Thoracic aorta endothelial cell (primary cell): Measurements from ENCODE around the gene GLT6D1. TPM values are rescaled to one million over a fixed set of nuclear protein-coding genes. Genes with fewer than 3 reads are reported as not detected.

Source experiments
- total RNA-seq: library from RNA; depleted of rRNA; stranded (reverse); fragments of >200 nt; gene quantifications from 2 replicates; pipeline ENCODE4 v1.2.3, GENCODE V29; 2012

GLT6D1 gene, protein sequence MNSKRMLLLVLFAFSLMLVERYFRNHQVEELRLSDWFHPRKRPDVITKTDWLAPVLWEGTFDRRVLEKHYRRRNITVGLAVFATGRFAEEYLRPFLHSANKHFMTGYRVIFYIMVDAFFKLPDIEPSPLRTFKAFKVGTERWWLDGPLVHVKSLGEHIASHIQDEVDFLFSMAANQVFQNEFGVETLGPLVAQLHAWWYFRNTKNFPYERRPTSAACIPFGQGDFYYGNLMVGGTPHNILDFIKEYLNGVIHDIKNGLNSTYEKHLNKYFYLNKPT
- not detected in 2 replicates for total RNA-seq

DNA sequence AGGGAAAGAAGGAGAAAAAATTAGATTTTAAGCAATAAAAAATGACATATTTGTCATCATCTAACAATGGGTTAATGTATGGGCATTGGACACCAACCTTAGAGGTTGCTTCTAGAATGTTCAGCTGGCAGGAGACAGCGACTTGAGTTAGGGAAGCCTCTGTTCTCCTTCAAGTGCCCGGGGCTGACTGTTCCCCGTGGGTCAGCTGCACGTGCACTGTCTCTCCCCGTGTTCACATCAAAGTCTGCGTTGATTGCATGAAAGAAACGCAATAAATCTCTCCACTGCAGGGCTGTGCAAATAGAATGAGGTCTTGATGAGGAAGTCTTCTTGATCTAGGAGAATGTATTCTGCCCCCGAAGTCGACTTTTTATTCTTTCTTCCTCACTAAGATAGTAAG is at the start of gene GLT6D1:
Gene GLT6D1, minus strand, starts transcription at position 345 of the 400 bp plus-strand sequence. CDS start 353 bp downstream, outside the sequence.

DNA sequence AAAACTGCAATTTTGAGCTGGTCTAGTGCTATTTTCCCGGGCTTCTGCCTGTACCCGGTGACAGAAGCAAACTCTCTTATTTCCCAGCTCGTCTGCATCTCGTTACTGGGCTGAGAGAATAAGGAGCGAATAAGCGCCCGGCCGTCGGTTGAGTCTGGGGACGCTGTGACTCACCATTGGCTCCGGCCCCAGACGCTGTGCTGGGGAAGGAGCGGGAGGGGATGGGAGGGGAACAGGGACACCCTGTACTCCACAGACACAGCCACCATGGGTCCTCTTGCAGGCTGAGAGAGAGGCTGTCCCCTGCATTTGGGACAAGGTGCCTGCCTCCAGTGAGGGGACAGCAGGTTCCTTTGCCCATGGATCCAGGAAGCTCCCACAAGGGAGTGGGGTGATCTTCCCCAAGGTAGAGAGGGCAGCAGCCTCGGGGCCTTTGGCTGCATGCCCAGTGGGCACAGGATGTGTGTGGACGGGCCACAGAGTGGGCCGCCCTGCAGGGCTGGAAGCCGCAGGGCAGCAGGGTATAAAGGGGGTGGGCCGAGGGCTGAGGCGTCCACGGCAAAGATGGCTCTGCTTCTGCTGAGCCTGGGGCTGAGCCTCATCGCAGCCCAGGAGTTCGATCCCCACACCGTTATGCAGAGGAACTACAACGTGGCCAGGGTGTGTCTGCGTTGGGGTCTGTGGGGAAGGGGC is 23.6 kb upstream of the GLT6D1 start, which contains the start of gene LCN9:
Gene LCN9, plus strand, starts transcription at position 552 of the 693 bp plus-strand sequence. Its CDS starts 13 bp downstream, at position 565.

Other genes with a start within 250 kb of the GLT6D1 start
- 9.8 and 16.5 TPM in 2 replicates for gene PPP1R26, start 159.8 kb downstream of the GLT6D1 start, total RNA-seq
- 30.5 and 39.3 TPM in 2 replicates for gene MRPS2, start 138.9 kb downstream of the GLT6D1 start, total RNA-seq
- gene LCN1, start 118.1 kb downstream of the GLT6D1 start, total RNA-seq: not detected in 2 replicates
- not detected in 2 replicates for gene OBP2A, start 93.4 kb downstream of the GLT6D1 start, total RNA-seq
- gene PAEP, start 77.8 kb downstream of the GLT6D1 start, total RNA-seq: not detected in 2 replicates
- gene LCN9, start 23.8 kb upstream of the GLT6D1 start, total RNA-seq: not detected in 2 replicates
- gene SOHLH1, start 59.9 kb upstream of the GLT6D1 start, total RNA-seq: not detected in 2 replicates
- not detected in 2 replicates for gene KCNT1, start 62.6 kb upstream of the GLT6D1 start, total RNA-seq